IMR-90 (cell line): Measurements from ENCODE around the gene CCNL2. TPM values are rescaled to one million over a fixed set of nuclear protein-coding genes. Genes with fewer than 3 reads are reported as not detected.

ENCODE experiments used
- ATAC-seq: fragments of 200-7000 bp; cut with Tn5 transposase; 2 replicates; pipeline ENCODE4 v1.9.1; 2020; ENCODE audit warnings: low read depth, mild to moderate bottlenecking, moderate library complexity
- BruUV-seq: library from RNA; stranded (reverse); fragments of 400-500 nt; replicated peaks from 2 replicates; lab custom pipeline; 2021; lab: Mats Ljungman, UMichigan
- CTCF ChIA-PET: fragments of 300-600 bp; formaldehyde crosslinking; extraction: SDS; loops from one replicate; lab custom pipeline; 2021; ENCODE audit warnings: antibody characterized with exemption; lab: Yijun Ruan, JAX
- POLR2A ChIA-PET: fragments of 300-600 bp; sonication (Branson Sonifier 250); formaldehyde crosslinking; loops from one replicate; lab custom pipeline; 2022; ENCODE audit warnings: antibody characterized with exemption; ENCODE audit not compliant: unreplicated experiment; lab: Charles Lee
- DNase-seq: peaks from one replicate; pipeline ENCODE4 v3.0.0; 2013
- H2AFZ ChIP-seq: replicated peaks from 2 replicates; pipeline ENCODE3; 2013; ENCODE audit warnings: low read length, mild to moderate bottlenecking; ENCODE audit not compliant: poor library complexity
- H2AK5ac ChIP-seq: 2 replicates; pipeline ENCODE4 v1.6.1; 2013; ENCODE audit warnings: low read depth, low read length, inconsistent platforms
- H2AK9ac ChIP-seq: replicated peaks from 2 replicates; pipeline ENCODE3; 2013; ENCODE audit warnings: mild to moderate bottlenecking, low read depth, low read length, moderate library complexity; ENCODE audit not compliant: poor library complexity
- H2BK120ac ChIP-seq: 2 replicates; pipeline ENCODE4 v1.6.1; 2013; ENCODE audit warnings: low read depth, low read length, inconsistent platforms
- H2BK15ac ChIP-seq: 3 replicates; pipeline ENCODE4 v1.6.1; 2013; ENCODE audit warnings: low read depth, low read length, inconsistent platforms
- H2BK20ac ChIP-seq: 2 replicates; pipeline ENCODE4 v1.6.1; 2013; ENCODE audit warnings: low read depth, mild to moderate bottlenecking, inconsistent platforms, low read length, moderate library complexity
- H2BK5ac ChIP-seq: 2 replicates; pipeline ENCODE4 v1.6.1; 2013; ENCODE audit warnings: mild to moderate bottlenecking, low read depth, low read length, inconsistent platforms; ENCODE audit not compliant: poor library complexity, severe bottlenecking
- H3K14ac ChIP-seq: replicated peaks from 2 replicates; pipeline ENCODE4 v1.6.1; 2013; ENCODE audit warnings: low read depth, low read length, inconsistent platforms
- H3K18ac ChIP-seq: 2 replicates; pipeline ENCODE4 v1.6.1; 2013; ENCODE audit warnings: low read depth, low read length, control low read depth
- H3K23ac ChIP-seq: 2 replicates; pipeline ENCODE4 v1.6.1; 2013; ENCODE audit warnings: low read depth, low read length, inconsistent platforms
- H3K27ac ChIP-seq: 2 replicates; pipeline ENCODE4 v1.5.1; 2013; ENCODE audit warnings: mild to moderate bottlenecking, control low read depth, low read length; ENCODE audit not compliant: insufficient read depth
- H3K27me3 ChIP-seq: 2 replicates; pipeline ENCODE4 v1.6.1; 2013; ENCODE audit warnings: low read length; ENCODE audit not compliant: control insufficient read depth, insufficient read depth
- H3K36me3 ChIP-seq: 2 replicates; pipeline ENCODE4 v1.6.1; 2013; ENCODE audit warnings: low read length, mixed read lengths; ENCODE audit not compliant: control insufficient read depth, insufficient read depth
- H3K4ac ChIP-seq: 2 replicates; pipeline ENCODE4 v1.6.1; 2013; ENCODE audit warnings: low read depth, low read length, inconsistent platforms
- H3K4me1 ChIP-seq: 2 replicates; pipeline ENCODE4 v1.6.1; 2013; ENCODE audit warnings: low read length, mixed read lengths; ENCODE audit not compliant: control insufficient read depth, insufficient read depth
- H3K4me2 ChIP-seq: 2 replicates; pipeline ENCODE4 v1.6.1; 2013; ENCODE audit warnings: low read depth, mild to moderate bottlenecking, control low read depth, low read length, moderate library complexity
- H3K4me3 ChIP-seq: 2 replicates; pipeline ENCODE4 v1.5.1; 2013; ENCODE audit warnings: low read depth, mild to moderate bottlenecking, control low read depth, low read length, moderate library complexity; ENCODE audit not compliant: insufficient read depth
- H3K56ac ChIP-seq: 2 replicates; pipeline ENCODE4 v1.6.1; 2013; ENCODE audit warnings: low read length, inconsistent platforms; ENCODE audit not compliant: insufficient read depth; ENCODE audit errors: extremely low read depth
- H3K79me1 ChIP-seq, 2 experiments: 2 replicates each; pipeline ENCODE4 v1.6.1; 2013; ENCODE audit warnings: low read length in 2 of 2, inconsistent platforms in 1 of 2, low read depth in 1 of 2
- H3K9ac ChIP-seq: 2 replicates; pipeline ENCODE4 v1.6.1; 2013; ENCODE audit warnings: low read depth, low read length, control low read depth
- H3K9me1 ChIP-seq: 2 replicates; pipeline ENCODE4 v1.6.1; 2013; ENCODE audit warnings: low read length, inconsistent platforms; ENCODE audit not compliant: insufficient read depth
- H3K9me3 ChIP-seq: 2 replicates; pipeline ENCODE4 v1.6.1; 2013; ENCODE audit warnings: low read length; ENCODE audit not compliant: control insufficient read depth, insufficient read depth
- H4K20me1 ChIP-seq: 2 replicates; pipeline ENCODE4 v1.6.1; 2013; ENCODE audit warnings: low read length, inconsistent platforms; ENCODE audit not compliant: insufficient read depth
- H4K5ac ChIP-seq: 2 replicates; pipeline ENCODE4 v1.6.1; 2013; ENCODE audit warnings: mild to moderate bottlenecking, low read depth, low read length, control low read depth
- H4K8ac ChIP-seq, 2 experiments: 2 replicates each; pipeline ENCODE4 v1.6.1; 2013; ENCODE audit warnings: low read depth in 2 of 2, low read length in 2 of 2, control low read depth in 1 of 2, inconsistent platforms in 1 of 2
- H4K91ac ChIP-seq: 2 replicates; pipeline ENCODE4 v1.6.1; 2013; ENCODE audit warnings: low read depth, low read length, inconsistent platforms; ENCODE audit not compliant: insufficient read depth
- CEBPB ChIP-seq: IDR thresholded peaks from 2 replicates; pipeline ENCODE4 v1.6.1; 2012; ENCODE audit warnings: low read depth, low read length, improper control_type of control experiment
- CTCF ChIP-seq: conservative IDR thresholded peaks from 2 replicates; pipeline ENCODE4 v1.5.1; 2012; ENCODE audit warnings: mild to moderate bottlenecking, low read depth, low read length, improper control_type of control experiment
- RAD21 ChIP-seq: IDR thresholded peaks from 2 replicates; pipeline ENCODE4 v1.6.1; 2012; ENCODE audit warnings: low read length, improper control_type of control experiment
- WGBS, 2 experiments: methylation state at CpG; one replicate each; pipeline versions ENCODE4 v1.1.5 to v1.1.7; 2013; ENCODE audit warnings: missing lambda C conversion rate in 2 of 2; ENCODE audit not compliant: insufficient read length in 1 of 2; ENCODE audit errors: extremely low coverage in 2 of 2; 5-methylcytosine and 5-hydroxymethylcytosine counted together
- dilution Hi-C: fragments of 300-500 bp; cut with HindIII; formaldehyde crosslinking; loops from one replicate; pipeline ENCODE4 v1.14.3; 2018; ENCODE audit warnings: low sequenced_read_pairs; ENCODE audit not compliant: unreplicated experiment
- in situ Hi-C: fragments of 300-500 bp; cut with MboI; formaldehyde crosslinking; loops from 3 replicates; pipeline ENCODE4 v1.14.3; 2019; ENCODE audit warnings: low sequenced_read_pairs, inconsistent platforms, mixed read lengths
- intact Hi-C: fragments of 100-400 bp; cut with micrococcal nuclease; formaldehyde crosslinking; loops from 2 replicates; pipeline ENCODE4 v1.10.0; 2022
- polyA plus RNA-seq, 3 experiments: library from polyadenylated mRNA; depleted of rRNA; stranded (reverse); fragments of >200 nt; gene quantifications; 2 replicates each; pipeline ENCODE4 v1.2.3, GENCODE V29; 2012; ENCODE audit warnings: low replicate concordance in 1 of 3
- total RNA-seq: library from RNA; depleted of rRNA; stranded (reverse); fragments of >200 nt; gene quantifications from 2 replicates; pipeline ENCODE4 v1.2.3, GENCODE V29; 2012

The CCNL2 gene
- total and polyA plus RNA-seq, 2 of the 4 experiments (the other 2 are of a cell fraction): 53.9 to 239 TPM

- TF ChIP-seq RAD21 (no peak), CEBPB (no peak)
These were observed 11.7 kb downstream of the CCNL2 start (continued) for GRCh38 chr1:1387098-1388077.

- Histone ChIP-seq H3K79me1 (peaks cover 16 to 40% of the 10 kb centered on the region in 2 experiments), H3K23ac (no peak overlapping the region), H3K4me1 (no peaks in the 10 kb centered on the region), H4K5ac (no peak overlapping the region), H2AK5ac (no peak overlapping the region), H3K36me3 (peaks cover 55% of the 10 kb centered on the region), H3K27me3 (no peaks in the 10 kb centered on the region), H4K20me1 (peaks cover 13% of the 10 kb centered on the region), H2AK9ac (no peak overlapping the region), H3K9me3 (no peaks in the 10 kb centered on the region), H2BK20ac (no peak overlapping the region), H3K9ac (no peak overlapping the region), H3K4me2 (no peak overlapping the region), H3K4ac (no peak overlapping the region), H3K9me1 (no peaks in the 10 kb centered on the region; the same call in 1 of the 2 replicates), H3K18ac (no peak overlapping the region), H2BK120ac (no peak overlapping the region), H3K4me3 (no peak overlapping the region), H3K14ac (no peak overlapping the region), H4K8ac (no peak overlapping the region), H2BK15ac (no peak overlapping the region), H2BK5ac (no peak overlapping the region), H3K27ac (no peak overlapping the region), H3K56ac (no peak overlapping the region), H4K91ac (no peak overlapping the region), H2AFZ (no peak overlapping the region)
- ATAC-seq (no peak), DNase-seq (no peak)
- 93% methylated on average over 2 of the region's 8 CpGs; no CpG with 5 or more reads in 1 of the 2 experiments for WGBS, 2 experiments
- in situ Hi-C loops: no loop called here
- ChIA-PET CTCF (no interaction called here), POLR2A (no interaction called here)
- no peak for TF ChIP-seq CTCF
- BruUV-seq: no TSS peak
- intact Hi-C loops: no loop called here
- dilution Hi-C loops: no loop called here
These were observed 13.2 kb downstream of the CCNL2 start for GRCh38 chr1:1385931-1386330.
